ENCODE measurements around the gene DUSP7.

DNA sequence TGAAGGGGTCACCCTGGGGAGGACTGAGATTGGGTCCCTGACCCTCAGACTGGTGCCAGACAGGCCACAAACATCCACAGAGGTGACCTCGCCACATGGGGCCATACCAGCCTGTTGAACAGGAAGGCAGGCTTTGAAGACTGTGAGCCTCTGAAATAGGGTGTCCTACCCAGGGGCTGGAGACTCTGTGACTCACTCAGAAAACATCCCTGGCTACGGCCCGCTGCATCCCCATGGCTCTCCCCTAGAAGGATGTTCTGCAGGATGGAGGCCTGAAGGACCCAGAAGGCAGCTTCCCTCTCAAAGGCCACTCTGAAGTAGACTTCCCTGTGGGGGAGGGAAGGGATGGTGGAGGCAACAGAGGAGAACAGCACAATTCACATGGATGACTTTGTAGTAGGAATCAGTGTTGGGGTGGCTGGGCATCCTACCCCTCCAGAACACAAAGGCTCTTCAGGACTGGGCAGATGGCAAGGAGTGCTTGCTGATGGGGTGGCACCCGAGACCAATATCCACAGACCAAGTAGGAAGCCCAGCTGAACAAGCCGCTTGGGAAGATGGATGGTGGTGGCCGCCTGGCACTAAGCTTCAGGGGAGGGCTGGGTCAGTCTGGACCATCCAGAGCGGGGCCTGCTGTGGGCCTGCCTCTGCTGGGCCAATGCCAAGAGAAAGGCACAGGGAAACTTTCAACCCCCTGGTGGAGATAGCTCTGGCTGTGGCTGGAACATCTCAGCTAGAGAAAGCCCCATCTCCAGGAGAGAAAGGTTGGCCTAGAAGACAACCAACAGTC is 37.6 kb upstream of the DUSP7 start:
- TF ChIP-seq, protein P1, sequence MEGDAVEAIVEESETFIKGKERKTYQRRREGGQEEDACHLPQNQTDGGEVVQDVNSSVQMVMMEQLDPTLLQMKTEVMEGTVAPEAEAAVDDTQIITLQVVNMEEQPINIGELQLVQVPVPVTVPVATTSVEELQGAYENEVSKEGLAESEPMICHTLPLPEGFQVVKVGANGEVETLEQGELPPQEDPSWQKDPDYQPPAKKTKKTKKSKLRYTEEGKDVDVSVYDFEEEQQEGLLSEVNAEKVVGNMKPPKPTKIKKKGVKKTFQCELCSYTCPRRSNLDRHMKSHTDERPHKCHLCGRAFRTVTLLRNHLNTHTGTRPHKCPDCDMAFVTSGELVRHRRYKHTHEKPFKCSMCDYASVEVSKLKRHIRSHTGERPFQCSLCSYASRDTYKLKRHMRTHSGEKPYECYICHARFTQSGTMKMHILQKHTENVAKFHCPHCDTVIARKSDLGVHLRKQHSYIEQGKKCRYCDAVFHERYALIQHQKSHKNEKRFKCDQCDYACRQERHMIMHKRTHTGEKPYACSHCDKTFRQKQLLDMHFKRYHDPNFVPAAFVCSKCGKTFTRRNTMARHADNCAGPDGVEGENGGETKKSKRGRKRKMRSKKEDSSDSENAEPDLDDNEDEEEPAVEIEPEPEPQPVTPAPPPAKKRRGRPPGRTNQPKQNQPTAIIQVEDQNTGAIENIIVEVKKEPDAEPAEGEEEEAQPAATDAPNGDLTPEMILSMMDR (IDR thresholded peaks at IDR 0.05) = no peak
- TF ChIP-seq NR3C1 (CRISPR knock-in tag; conservative IDR thresholded peaks at IDR 0.05; ENCODE audit: low read depth) (no peak), ZNF219 (CRISPR knock-in tag; IDR thresholded peaks at IDR 0.05; ENCODE audit: borderline replicate concordance) (no peak), GABPB1 (CRISPR knock-in tag; IDR thresholded peaks at IDR 0.05) (no peak), CBFB (CRISPR knock-in tag; IDR thresholded peaks at IDR 0.05; ENCODE audit: low read depth) (no peak), ZNF423 (CRISPR knock-in tag; IDR thresholded peaks at IDR 0.05) (no peak), TP53 (CRISPR knock-in tag; IDR thresholded peaks at IDR 0.05) (no peak), TEAD4 (CRISPR knock-in tag; IDR thresholded peaks at IDR 0.05) (no peak)
- TF ChIP-seq, protein P2, sequence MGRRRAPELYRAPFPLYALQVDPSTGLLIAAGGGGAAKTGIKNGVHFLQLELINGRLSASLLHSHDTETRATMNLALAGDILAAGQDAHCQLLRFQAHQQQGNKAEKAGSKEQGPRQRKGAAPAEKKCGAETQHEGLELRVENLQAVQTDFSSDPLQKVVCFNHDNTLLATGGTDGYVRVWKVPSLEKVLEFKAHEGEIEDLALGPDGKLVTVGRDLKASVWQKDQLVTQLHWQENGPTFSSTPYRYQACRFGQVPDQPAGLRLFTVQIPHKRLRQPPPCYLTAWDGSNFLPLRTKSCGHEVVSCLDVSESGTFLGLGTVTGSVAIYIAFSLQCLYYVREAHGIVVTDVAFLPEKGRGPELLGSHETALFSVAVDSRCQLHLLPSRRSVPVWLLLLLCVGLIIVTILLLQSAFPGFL (CRISPR knock-in tag; IDR thresholded peaks at IDR 0.05; ENCODE audit: borderline replicate concordance) = no peak
- TF ChIP-seq, protein P3, sequence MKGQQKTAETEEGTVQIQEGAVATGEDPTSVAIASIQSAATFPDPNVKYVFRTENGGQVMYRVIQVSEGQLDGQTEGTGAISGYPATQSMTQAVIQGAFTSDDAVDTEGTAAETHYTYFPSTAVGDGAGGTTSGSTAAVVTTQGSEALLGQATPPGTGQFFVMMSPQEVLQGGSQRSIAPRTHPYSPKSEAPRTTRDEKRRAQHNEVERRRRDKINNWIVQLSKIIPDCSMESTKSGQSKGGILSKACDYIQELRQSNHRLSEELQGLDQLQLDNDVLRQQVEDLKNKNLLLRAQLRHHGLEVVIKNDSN (CRISPR knock-in tag; IDR thresholded peaks at IDR 0.05) = no peak
- TF ChIP-seq, protein P4, sequence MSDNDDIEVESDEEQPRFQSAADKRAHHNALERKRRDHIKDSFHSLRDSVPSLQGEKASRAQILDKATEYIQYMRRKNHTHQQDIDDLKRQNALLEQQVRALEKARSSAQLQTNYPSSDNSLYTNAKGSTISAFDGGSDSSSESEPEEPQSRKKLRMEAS (CRISPR knock-in tag; IDR thresholded peaks at IDR 0.05) = no peak
- TF ChIP-seq, protein P5, sequence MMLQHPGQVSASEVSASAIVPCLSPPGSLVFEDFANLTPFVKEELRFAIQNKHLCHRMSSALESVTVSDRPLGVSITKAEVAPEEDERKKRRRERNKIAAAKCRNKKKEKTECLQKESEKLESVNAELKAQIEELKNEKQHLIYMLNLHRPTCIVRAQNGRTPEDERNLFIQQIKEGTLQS (CRISPR knock-in tag; conservative IDR thresholded peaks at IDR 0.05) = no peak
- TF ChIP-seq, protein P6, sequence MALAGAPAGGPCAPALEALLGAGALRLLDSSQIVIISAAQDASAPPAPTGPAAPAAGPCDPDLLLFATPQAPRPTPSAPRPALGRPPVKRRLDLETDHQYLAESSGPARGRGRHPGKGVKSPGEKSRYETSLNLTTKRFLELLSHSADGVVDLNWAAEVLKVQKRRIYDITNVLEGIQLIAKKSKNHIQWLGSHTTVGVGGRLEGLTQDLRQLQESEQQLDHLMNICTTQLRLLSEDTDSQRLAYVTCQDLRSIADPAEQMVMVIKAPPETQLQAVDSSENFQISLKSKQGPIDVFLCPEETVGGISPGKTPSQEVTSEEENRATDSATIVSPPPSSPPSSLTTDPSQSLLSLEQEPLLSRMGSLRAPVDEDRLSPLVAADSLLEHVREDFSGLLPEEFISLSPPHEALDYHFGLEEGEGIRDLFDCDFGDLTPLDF (CRISPR knock-in tag; IDR thresholded peaks at IDR 0.05) = no peak

All from WTC11 (cell line).